GM20431 (cell line): ENCODE measurements around the gene IL6R.
"Not testable (repeated sequence)": the region's sequence is repeated elsewhere in the genome, so short reads cannot be mapped to it uniquely, and the experiment has no call there.

Experiments used
- in situ Hi-C: fragments of 300-500 bp; cut with MseI, MboI; formaldehyde crosslinking; loops from one replicate; pipeline ENCODE4 v1.15.0; 2020; ENCODE audit warnings: low sequenced_read_pairs; ENCODE audit not compliant: unreplicated experiment

The IL6R gene

GRCh38 chr1:154404984-154405746 is at the start of gene IL6R:
Gene IL6R (plus strand): TSS chr1:154405343. CDS start chr1:154405630, 287 bp downstream.
- in situ Hi-C loops, result no loop called here

- in situ Hi-C loops, result no loop called here
These were observed 46.6 kb upstream of the IL6R start for GRCh38 chr1:154358519-154358918.

- in situ Hi-C loops, result no loop called here
These were observed 44.9 kb upstream of the IL6R start for GRCh38 chr1:154360288-154360687.

GRCh38 chr1:154360881-154361280 is 44.3 kb upstream of the IL6R start:
- in situ Hi-C loops, result not testable (repeated sequence)

- in situ Hi-C loops, result no loop called here
These were observed 43.8 kb upstream of the IL6R start for GRCh38 chr1:154361357-154361756.

GRCh38 chr1:154371436-154371835 is 33.7 kb upstream of the IL6R start:
- in situ Hi-C loops, result no loop called here

GRCh38 chr1:154373777-154374357 is 31.3 kb upstream of the IL6R start:
- in situ Hi-C loops, result not testable (repeated sequence)

- in situ Hi-C loops, result no loop called here
These were observed 25.8 kb upstream of the IL6R start for GRCh38 chr1:154379301-154379700.

GRCh38 chr1:154384650-154385489 is 20.3 kb upstream of the IL6R start:
- in situ Hi-C loops, result no loop called here

GRCh38 chr1:154386643-154387352 is 18.3 kb upstream of the IL6R start:
- in situ Hi-C loops, result no loop called here

- in situ Hi-C loops, result no loop called here
These were observed 13.9 kb upstream of the IL6R start for GRCh38 chr1:154391086-154391770.

GRCh38 chr1:154398141-154398540 is 7.0 kb upstream of the IL6R start:
- in situ Hi-C loops, result no loop called here

GRCh38 chr1:154398678-154399077 is 6.5 kb upstream of the IL6R start:
- in situ Hi-C loops, result no loop called here

- in situ Hi-C loops, result no loop called here
These were observed 4.8 kb upstream of the IL6R start for GRCh38 chr1:154400381-154400801.

- in situ Hi-C loops, result no loop called here
These were observed 2.7 kb upstream of the IL6R start for GRCh38 chr1:154402409-154402921.

GRCh38 chr1:154403261-154403943 is 1.7 kb upstream of the IL6R start:
- in situ Hi-C loops, result no loop called here

- in situ Hi-C loops, result no loop called here
These were observed 1.2 kb upstream of the IL6R start for GRCh38 chr1:154403983-154404382.

GRCh38 chr1:154404511-154404931 is 622 bp upstream of the IL6R start:
- in situ Hi-C loops, result no loop called here
